SK-N-MC (cell line): ENCODE measurements around the gene CDK16.

Experiments
- EZH2 ChIP-seq: fragments of 200-600 bp; sonication (generic); IDR thresholded peaks from one replicate; pipeline ENCODE4 v1.6.1; 2017; ENCODE audit warnings: antibody characterized with exemption
- POLR2AphosphoS5 ChIP-seq: IDR thresholded peaks from 2 replicates; pipeline ENCODE4 v1.6.1; 2012; ENCODE audit warnings: mild to moderate bottlenecking, low read depth, low read length, borderline replicate concordance

GRCh38 chrX:47226071-47226470, 7.6 kb downstream of the CDK16 start:
- no peak for TF ChIP-seq EZH2
- TF ChIP-seq POLR2AphosphoS5 = no peak
